Stimulated activated CD4-positive, alpha-beta T cell treated with anti-CD3 and anti-CD28 coated beads, Interleukin-1b, Interleukin-23, amount 100 ng/mL, for 1 hour (primary cell): ENCODE results near the gene C16orf87.

ENCODE experiments used
- DNase-seq, 2 donors: peaks; one replicate each; pipeline ENCODE4 v3.0.0-alpha.2; 2020; ENCODE audit warnings: low read depth in 2 of 2

The C16orf87 gene

DNA sequence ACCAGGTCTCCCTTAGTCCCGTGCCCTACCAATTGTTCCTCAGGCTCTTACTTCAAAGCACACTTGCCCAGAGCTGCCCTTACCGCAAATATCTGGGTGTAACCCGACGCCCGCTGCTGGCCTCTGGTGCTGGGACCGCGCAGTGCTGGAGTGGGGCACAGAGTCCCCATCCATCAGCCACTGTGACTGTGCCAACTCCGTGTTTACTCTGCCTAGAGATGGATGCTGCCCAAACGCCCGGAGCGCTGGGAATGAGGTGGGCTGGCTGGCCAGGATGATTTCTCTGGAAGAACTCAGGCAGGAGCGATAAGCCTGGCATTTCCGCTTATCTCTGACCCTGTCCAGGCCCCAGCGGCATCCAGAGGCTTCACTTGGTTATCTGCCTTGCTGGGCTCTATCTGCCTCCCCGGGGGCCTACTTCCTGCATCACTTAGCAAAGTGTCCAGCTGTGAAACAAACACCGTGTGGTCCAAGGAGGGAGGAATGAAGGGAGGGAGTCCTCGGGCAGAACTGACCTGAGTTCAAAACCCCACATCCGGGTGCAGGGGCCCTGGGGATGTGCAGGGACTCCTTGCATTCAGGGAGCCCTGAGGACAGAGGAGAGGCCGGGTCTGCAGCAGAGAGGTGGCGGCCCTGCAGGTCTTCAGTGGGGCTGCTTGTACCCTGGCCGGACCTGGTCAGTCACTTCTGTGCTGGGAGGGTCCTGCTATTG is 73.5 kb downstream of the C16orf87 start:
- no peak for DNase-seq

DNA sequence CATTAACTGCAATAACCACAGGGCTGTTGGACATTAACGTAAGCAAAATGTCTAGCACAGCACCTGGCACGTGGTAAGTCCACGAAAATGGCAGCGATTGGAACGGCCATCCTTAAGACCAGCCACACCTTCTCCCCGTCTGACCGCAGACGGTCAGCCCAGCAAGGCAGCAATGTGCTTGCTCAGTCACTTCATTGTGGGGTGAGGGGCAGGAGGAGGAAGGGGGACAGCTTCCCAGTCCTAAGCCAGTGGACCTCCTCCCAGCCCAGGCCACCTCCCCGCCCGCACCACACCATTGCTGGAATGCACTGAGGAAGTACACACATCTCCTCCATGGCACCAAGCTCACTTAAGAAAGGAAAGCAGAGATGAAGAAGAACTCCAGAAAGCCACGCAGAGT is 74.2 kb downstream of the C16orf87 start:
- no peak for DNase-seq

DNA sequence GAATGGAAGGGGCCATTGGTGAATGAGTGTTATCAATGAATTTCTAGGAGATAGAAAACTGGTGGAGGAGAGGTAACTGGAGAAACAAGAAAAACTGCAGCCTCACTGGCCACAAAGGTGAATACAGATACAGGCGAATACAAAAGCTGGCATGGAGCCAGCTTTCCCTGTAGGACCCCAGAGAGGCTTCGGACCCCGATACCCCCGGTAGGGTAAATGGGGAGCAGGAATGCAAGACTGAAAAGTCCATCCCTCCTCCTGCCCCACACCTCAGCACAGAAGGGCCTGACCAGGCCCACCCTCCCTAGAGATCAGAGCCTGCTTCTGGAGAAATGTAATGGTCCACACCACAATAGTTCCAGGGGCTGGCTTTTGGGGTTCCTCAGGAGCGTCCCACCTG is 78.0 kb downstream of the C16orf87 start:
- DNase-seq, result no peak

DNA sequence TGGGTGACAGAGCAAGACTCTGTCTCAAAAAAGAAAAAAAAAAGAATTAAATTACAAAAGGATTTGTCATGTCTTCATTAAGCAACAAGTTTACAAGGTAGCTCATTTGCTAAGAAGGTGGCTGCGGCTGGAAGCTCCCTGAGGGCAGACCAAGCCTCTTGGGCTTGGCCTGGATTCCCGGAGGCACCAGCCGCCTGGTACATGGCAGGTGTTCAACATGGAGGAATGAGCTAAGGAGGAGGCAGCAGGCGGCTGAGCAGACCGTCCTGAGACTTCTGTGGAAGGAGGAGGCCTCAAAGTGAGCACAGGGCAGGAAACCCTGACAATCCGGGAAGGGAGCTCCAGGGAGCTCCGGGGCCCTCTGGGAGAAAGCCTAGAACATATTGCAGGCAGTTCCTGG is 79.6 kb downstream of the C16orf87 start:
- DNase-seq, result no peak

DNA sequence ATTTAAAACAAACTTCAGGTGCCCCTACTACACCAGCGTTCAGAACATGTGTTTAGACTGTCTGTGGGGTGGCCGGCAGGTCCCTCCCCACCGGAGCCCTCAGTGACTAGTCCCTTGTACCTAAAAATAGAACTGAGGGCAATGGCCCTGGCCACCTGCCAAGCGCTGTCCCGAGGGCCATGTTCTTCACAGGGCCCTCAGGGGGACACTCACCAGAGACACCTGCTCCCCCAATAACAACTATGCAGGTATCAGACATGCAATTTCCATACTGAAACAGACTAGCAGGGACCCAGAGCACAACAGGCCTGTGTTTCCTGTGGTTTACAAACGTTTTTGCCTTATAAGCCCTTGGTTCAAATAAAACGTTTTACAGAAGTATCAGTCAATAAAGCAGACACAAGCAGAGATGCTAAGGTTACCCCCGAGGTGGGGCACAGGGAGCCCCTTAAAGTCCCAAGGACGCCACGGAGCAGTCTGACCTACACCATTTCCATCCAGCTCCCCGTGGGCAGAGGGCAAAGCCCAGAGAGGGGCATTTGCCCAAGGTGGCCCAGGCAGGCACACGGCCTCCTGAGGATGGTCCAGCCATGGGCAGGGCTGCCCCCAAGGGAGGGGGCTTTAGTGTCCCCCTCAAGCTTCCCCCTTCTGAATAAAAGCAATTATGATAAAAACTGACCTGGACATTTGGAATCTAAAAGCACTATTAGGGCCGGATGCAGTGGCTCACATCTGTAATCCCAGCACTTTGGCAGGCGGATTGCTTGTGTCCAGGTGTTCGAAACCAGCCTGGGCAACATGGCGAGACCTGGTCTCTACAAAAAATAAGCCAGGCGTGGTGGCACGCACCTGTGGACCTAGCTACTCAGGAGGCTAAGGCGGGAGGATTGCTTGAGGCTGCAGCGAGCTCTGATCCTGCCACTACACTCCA is 81.9 kb downstream of the C16orf87 start:
- DNase-seq, result no peak

DNA sequence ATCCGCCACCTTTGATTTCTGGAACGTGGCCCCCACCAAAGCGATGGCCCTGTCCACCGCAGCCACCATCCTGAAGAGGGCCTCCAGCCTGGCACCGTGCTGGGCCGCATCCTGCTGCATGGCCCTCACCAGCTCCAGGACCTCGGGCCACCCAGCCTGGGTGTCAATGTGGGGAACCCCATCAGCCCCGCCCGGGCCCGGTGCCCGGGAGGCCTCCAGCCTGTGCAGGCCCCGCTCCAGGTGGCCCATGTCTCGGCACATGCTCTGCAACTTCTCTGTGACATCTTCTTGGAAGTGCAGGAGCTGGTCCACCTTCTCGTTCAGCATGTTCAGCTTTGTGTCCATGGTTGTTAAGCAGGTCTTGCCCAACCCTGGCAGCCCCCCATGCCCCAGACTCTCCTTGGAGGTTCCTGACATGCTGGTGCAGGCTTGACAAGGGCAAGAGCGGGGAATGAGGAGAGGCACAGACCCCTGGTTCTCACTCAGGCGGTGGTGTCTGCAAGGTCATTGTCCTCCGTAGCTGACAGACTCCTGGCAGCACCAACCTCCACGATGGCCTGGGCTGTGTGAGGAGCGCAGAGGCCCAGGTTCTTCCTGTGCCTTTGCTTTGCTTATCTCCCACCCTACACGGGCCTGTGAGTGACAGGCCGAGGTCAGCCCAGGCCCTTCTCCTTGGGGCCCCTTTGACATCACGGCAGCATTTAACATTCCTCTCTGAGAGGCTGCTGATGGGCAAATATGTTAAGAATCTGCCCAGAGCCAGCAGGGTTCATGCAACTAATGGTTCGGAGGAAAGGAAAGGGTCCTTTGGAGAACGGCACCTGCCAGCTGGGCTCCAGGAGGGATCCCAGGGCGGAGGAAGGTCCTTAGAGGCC is 83.0 kb downstream of the C16orf87 start, which contains the start of gene MYLK3:
TSS of gene MYLK3 (minus strand) at position 568 of the 875 bp plus-strand sequence. CDS start at position 417, 151 bp downstream.
- no peak for DNase-seq

- no peak for DNase-seq
These were observed 83.9 kb downstream of the C16orf87 start for GRCh38 chr16:46746821-46747776.
